Measurements from ENCODE around the gene ASB8. TPM values are rescaled to one million over a fixed set of nuclear protein-coding genes. Genes with fewer than 3 reads are reported as not detected.
"Not testable (repeated sequence)": the region's sequence is repeated elsewhere in the genome, so short reads cannot be mapped to it uniquely, and the experiment has no call there.

ASB8 gene
- total RNA-seq, 1 donor from 2014 or later, result 43.6 TPM

DNA sequence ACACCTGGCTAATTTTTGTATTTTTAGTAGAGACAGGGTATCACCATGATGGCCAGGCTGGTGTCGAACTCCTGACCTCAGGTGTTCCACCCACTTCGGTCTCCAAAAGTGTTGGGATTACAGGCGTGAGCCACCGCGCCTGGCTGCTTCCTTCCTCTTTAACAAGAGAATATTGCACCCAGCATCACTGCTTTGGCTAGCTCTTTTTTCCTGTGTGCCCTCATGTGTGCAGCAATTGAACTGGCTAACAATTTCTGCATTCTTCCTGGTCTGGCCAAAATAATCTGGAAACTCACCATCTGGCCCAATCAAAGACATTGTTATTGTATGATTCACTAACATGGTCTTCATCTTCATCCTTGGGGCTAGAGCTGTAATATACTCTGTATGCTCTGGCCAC is 2.7 kb upstream of the ASB8 start:
- POLR2A ChIA-PET, result interaction anchor here (1.1 kb wide), 1 partner anchor 23 kb away, joined by 5 read pairs; the partner anchor contains the start of gene CCDC184
- TF ChIP-seq CTCF (IDR thresholded peaks at IDR 0.05), result no peak
- Mint-ChIP-seq H3K9me3 (no peaks in the 10 kb centered on the region), H3K27me3 (peaks cover 3% of the 10 kb centered on the region), H3K4me3 (no peak overlapping the region), H3K4me1 (peaks cover 22% of the 10 kb centered on the region), H3K27ac (no peak overlapping the region), H3K36me3 (ENCODE audit: low read depth) (peaks cover 4% of the 10 kb centered on the region)
- ATAC-seq (ENCODE audit: low read depth), result no peak
- CTCF ChIA-PET, result interaction anchor here (0.7 kb wide), 1 partner anchor 33 kb away, joined by 4 read pairs; no protein-coding TSS in a partner anchor
- intact Hi-C loops (cut with micrococcal nuclease), result no loop called here
- no peak for DNase-seq

- TF ChIP-seq CTCF (IDR thresholded peaks at IDR 0.05), result no peak
- H3K36me3 Mint-ChIP-seq (ENCODE audit: low read depth), result peaks cover 13% of the 10 kb centered on the region
- POLR2A ChIA-PET, result interaction anchor here (0.7 to 3.2 kb wide), 12 partner anchors 13 to 524 kb away, joined by 3 to 61 read pairs (median 6); partner anchors contain the start of genes CCDC184, KANSL2, PFKM and SENP1
- intact Hi-C loops (cut with micrococcal nuclease), result loop anchor here (1.0 to 5.0 kb wide), 9 partner anchors 25 to 559 kb away; partner anchors contain the start of genes CCDC184, CCNT1, PFKM and SENP1
- peak overlapping the region; percentile 96 for H3K4me3 Mint-ChIP-seq
- no peak for ATAC-seq (ENCODE audit: low read depth)
- H3K27ac Mint-ChIP-seq, result peak overlapping the region; percentile 97
- DNase-seq, result no peak
- peaks cover 26% of the 10 kb centered on the region for H3K4me1 Mint-ChIP-seq
- CTCF ChIA-PET, result interaction anchor here (0.8 to 1.5 kb wide), 10 partner anchors 8 to 75 kb away, joined by 3 to 8 read pairs (median 3); partner anchors contain the start of genes CCDC184, PFKM and SENP1
- no peaks in the 10 kb centered on the region for H3K9me3 Mint-ChIP-seq
- peaks cover 2% of the 10 kb centered on the region for H3K27me3 Mint-ChIP-seq
Measured at GRCh38 chr12:48157889-48158370, 615 bp upstream of the ASB8 start.

DNA sequence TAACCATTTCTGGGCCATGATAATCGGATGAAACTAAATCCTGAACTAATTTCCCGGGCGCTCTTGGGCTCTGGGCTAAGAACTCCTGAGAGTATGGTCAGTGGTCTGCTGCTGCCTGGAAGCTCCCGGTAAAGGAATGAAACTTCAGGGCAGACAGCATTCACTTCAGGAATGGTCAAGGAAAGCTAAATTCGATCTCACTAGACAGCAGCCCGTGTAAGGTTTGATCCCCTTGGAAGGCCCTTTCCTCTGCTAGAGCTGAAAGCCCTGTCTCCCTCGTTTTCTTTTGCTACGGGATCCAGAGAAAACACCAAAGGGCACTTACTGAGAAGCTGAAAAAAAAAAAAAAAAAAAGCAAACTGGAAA is 680 bp downstream of the ASB8 start:
- Mint-ChIP-seq H3K4me3 (peak overlapping the region; percentile 96), H3K9me3 (no peaks in the 10 kb centered on the region), H3K4me1 (peaks cover 26% of the 10 kb centered on the region), H3K36me3 (ENCODE audit: low read depth) (peaks cover 23% of the 10 kb centered on the region), H3K27me3 (no peaks in the 10 kb centered on the region), H3K27ac (peak overlapping the region; percentile 68)
- ATAC-seq (ENCODE audit: low read depth) (no peak), DNase-seq (no peak)
- intact Hi-C loops (cut with micrococcal nuclease), result loop anchor here (1.0 to 5.0 kb wide), 9 partner anchors 27 to 560 kb away; partner anchors contain the start of genes CCDC184, CCNT1, PFKM and SENP1
- TF ChIP-seq CTCF (IDR thresholded peaks at IDR 0.05), result no peak
- POLR2A ChIA-PET, result interaction anchor here (0.6 to 3.2 kb wide), 12 partner anchors 9 to 1785 kb away, joined by 3 to 61 read pairs (median 5); partner anchors contain the start of genes KANSL2, PFKM, SENP1 and TMEM106C
- CTCF ChIA-PET, result interaction anchor here (1.5 kb wide), 1 partner anchor 27 kb away, joined by 4 read pairs; the partner anchor contains the start of gene CCDC184

DNA sequence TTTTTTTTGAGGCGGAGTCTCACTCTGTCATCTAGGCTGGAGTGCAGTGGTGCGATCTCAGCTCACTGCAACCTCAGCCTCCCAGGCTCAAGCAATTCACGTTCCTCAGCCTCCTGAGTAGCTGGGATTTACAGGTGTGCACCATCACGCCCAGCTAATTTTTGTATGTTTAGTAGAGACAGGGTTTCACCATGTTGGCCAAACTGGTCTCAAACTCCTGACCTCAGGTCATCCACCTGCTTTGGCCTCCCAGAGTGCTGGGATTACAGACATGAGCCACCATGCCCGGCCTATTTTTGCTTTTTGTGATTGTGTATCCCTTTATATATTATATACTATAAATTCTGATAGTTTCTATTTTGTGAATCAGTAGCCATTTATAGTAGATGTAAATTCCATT is 1.5 kb downstream of the ASB8 start:
- H3K9me3 Mint-ChIP-seq; ATAC-seq (ENCODE audit: low read depth); H3K27ac Mint-ChIP-seq; CTCF ChIA-PET; H3K27me3 Mint-ChIP-seq; DNase-seq: not testable (repeated sequence)
- intact Hi-C loops (cut with micrococcal nuclease), result loop anchor here (2.0 to 5.0 kb wide), 2 partner anchors 343 to 561 kb away; partner anchors contain the start of gene CCNT1
- peaks cover 29% of the 10 kb centered on the region for H3K36me3 Mint-ChIP-seq (ENCODE audit: low read depth)
- peaks cover 26% of the 10 kb centered on the region for H3K4me1 Mint-ChIP-seq
- POLR2A ChIA-PET, result interaction anchor here (0.9 kb wide), 1 partner anchor 36 kb away, joined by 5 read pairs; the partner anchor contains the start of gene PFKM
- H3K4me3 Mint-ChIP-seq, result peak overlapping the region; percentile 60

DNA sequence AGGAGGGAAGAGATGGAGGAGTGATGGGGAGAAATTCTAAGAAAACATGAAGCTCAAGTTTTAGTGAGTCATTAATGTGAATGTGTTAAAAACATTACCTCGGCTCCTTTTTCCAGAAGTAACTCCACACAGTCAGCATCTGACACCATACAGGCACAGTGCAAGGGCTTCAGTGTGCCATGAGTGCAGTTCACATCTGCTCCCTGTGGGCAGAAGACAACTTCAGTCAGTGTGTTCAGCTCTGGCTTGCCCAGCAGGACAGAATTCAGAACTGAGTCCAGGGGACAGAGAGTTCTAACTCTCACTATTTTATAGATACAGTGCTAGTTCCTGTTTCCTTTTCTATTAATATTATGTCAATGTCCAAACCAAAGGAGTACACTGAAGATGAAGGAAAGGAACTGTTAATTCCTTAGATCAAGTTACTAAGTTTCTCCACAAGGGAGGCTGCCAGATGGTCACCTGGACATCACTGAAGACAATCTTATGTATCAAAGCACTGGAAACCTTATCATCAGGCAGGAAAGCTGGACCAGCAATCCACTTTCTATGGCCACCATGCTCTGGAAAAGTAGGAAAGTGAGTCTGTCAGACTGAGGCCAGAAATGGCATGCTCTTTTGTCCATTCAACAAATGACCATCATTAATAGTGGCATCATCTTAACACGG is 6.1 kb downstream of the ASB8 start:
- no peak for DNase-seq
- POLR2A ChIA-PET, result no interaction called here
- H3K27me3 Mint-ChIP-seq, result no peaks in the 10 kb centered on the region
- H3K4me3 Mint-ChIP-seq, result no peak overlapping the region
- intact Hi-C loops (cut with micrococcal nuclease), result no loop called here
- TF ChIP-seq CTCF (IDR thresholded peaks at IDR 0.05), result no peak
- H3K36me3 Mint-ChIP-seq (ENCODE audit: low read depth), result peaks cover 65% of the 10 kb centered on the region
- CTCF ChIA-PET, result interaction anchor here (0.6 kb wide), 1 partner anchor 46 kb away, joined by 3 read pairs; no protein-coding TSS in a partner anchor
- no peak for ATAC-seq (ENCODE audit: low read depth)
- no peak overlapping the region for H3K27ac Mint-ChIP-seq
- peaks cover 6% of the 10 kb centered on the region for H3K4me1 Mint-ChIP-seq
- no peaks in the 10 kb centered on the region for H3K9me3 Mint-ChIP-seq

Measured in activated B cell treated with CpG ODN at 0.5 μM for 24 hours (primary cell).